ENCODE data around the gene RAE1. TPM values are rescaled to one million over a fixed set of nuclear protein-coding genes. Genes with fewer than 3 reads are reported as not detected.
A peak's percentile ranks its signal among the peaks of the same experiment; 100 is the strongest.

The RAE1 gene
- total RNA-seq, 1 experiment from 2014 or later: 59.6 TPM

DNA sequence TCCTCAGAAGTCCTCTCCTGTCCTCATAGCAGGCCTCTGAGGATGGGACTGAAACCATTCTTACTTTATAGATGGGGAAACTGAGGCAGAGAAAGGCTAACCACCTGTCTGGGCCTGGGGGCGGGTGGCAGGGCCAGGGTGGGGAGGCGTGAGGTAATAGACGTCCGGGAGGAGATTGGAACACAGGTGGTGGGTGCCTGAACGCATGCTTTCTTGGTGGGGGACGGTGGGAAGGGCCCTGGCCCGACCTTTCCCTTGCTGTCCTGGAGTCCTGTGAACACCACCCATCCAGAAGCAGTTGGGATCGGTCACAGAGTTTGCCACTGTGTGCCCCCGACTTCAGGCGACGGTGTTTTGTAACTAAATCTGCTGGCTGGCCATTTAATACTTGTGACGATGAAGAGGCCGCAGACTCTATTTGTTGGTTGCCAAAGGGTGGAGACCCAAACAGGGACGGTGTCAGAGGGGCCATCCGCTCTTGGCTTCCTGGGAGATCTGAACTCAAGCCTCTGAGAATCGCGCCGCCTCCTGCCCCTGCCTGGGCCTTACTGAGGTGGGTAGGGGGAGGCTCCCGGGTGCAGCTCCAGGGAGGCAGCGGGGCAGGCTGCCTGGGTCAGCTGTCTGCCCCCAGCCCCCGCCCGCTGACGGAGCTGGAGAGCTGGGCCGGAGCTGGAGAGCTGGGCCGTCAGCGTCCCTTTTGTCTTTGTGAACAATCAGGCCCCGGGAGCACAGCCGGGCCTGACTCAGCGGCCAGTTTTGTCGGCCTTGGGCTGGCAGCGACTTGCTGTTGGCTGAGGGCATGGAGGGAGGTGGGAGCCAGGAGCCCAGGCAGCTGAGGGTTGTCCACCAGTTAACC, 44.3 kb downstream of the RAE1 start:
- peak overlapping the region; percentile 99 for H3K4me3 ChIP-seq (ENCODE audit: low read length)
- peaks cover 53% of the 10 kb centered on the region for H3K36me3 ChIP-seq (ENCODE audit: insufficient read depth, low read length)
- peak overlapping the region; percentile 95 for H3K4me2 ChIP-seq (ENCODE audit: low read depth, low read length, poor library complexity, severe bottlenecking)
- H3K27me3 ChIP-seq (ENCODE audit: low read length): no peaks in the 10 kb centered on the region
- H4K20me1 ChIP-seq (ENCODE audit: insufficient read depth, low read depth, low read length): peaks cover 66% of the 10 kb centered on the region
- peak overlapping the region; percentile 98 for H3K27ac ChIP-seq (ENCODE audit: low read length)
- DNase-seq: no peak
- peaks cover 38% of the 10 kb centered on the region for H3K79me2 ChIP-seq (ENCODE audit: low read length)
- H3K9me3 ChIP-seq (ENCODE audit: low read length): no peaks in the 10 kb centered on the region
- H3K9me2 ChIP-seq (replicated peaks; ENCODE audit: insufficient read depth, low read length): no peaks in the 10 kb centered on the region
- H3K9ac ChIP-seq (ENCODE audit: low read length): peak overlapping the region; percentile 99
- H3K4me1 ChIP-seq (ENCODE audit: low read length): peaks cover 83% of the 10 kb centered on the region
- no peak overlapping the region for H2AFZ ChIP-seq (ENCODE audit: low read length)

DNA sequence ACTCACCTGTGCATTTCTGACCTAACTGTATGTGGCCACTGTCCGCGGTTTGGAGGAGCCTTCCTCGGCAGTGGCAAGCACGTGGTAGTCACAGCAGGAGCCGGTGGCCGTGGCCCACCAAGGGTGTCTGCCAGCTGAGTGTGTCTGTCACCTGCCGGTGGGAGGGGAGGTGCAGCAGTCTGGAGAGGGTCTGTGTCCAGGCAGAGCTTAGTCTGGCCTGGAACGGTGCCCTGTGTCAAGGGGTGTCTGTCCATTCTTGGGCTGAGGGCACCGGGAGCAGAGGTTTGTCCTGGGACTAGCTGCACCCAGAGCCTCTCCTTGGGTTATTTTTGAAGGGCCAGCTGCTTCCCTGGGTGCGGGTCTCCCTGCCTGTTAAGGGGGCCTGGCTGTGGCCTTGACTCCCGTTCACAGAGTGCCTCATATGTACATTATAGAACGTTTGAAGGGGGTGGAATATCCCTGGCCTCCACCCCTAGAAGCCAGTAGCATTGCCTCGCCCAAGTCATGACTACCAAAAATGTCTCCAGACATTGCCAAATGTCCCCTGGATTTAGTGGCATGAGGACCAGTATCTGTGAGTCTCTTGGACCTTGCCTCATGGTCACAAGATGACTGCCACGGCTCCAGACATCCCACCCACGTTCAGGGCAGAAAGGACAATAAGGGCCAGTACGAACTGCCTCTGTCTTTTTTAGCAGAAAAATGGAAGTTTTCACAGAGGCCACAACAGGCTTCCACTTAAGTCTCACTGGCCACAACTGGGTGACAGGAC, 45.3 kb downstream of the RAE1 start:
- H3K36me3 ChIP-seq (ENCODE audit: insufficient read depth, low read length): peaks cover 54% of the 10 kb centered on the region
- H3K27ac ChIP-seq (ENCODE audit: low read length): peak overlapping the region; percentile 98
- peak; percentile 61 for DNase-seq
- H3K4me2 ChIP-seq (ENCODE audit: low read depth, low read length, poor library complexity, severe bottlenecking): peak overlapping the region; percentile 95
- no peaks in the 10 kb centered on the region for H3K9me2 ChIP-seq (replicated peaks; ENCODE audit: insufficient read depth, low read length)
- peak overlapping the region; percentile 99 for H3K9ac ChIP-seq (ENCODE audit: low read length)
- H4K20me1 ChIP-seq (ENCODE audit: insufficient read depth, low read depth, low read length): peaks cover 68% of the 10 kb centered on the region
- H3K4me3 ChIP-seq (ENCODE audit: low read length): peak overlapping the region; percentile 99
- H3K79me2 ChIP-seq (ENCODE audit: low read length): peaks cover 40% of the 10 kb centered on the region
- no peaks in the 10 kb centered on the region for H3K27me3 ChIP-seq (ENCODE audit: low read length)
- H3K4me1 ChIP-seq (ENCODE audit: low read length): peaks cover 89% of the 10 kb centered on the region
- no peaks in the 10 kb centered on the region for H3K9me3 ChIP-seq (ENCODE audit: low read length)
- no peak overlapping the region for H2AFZ ChIP-seq (ENCODE audit: low read length)

DNA sequence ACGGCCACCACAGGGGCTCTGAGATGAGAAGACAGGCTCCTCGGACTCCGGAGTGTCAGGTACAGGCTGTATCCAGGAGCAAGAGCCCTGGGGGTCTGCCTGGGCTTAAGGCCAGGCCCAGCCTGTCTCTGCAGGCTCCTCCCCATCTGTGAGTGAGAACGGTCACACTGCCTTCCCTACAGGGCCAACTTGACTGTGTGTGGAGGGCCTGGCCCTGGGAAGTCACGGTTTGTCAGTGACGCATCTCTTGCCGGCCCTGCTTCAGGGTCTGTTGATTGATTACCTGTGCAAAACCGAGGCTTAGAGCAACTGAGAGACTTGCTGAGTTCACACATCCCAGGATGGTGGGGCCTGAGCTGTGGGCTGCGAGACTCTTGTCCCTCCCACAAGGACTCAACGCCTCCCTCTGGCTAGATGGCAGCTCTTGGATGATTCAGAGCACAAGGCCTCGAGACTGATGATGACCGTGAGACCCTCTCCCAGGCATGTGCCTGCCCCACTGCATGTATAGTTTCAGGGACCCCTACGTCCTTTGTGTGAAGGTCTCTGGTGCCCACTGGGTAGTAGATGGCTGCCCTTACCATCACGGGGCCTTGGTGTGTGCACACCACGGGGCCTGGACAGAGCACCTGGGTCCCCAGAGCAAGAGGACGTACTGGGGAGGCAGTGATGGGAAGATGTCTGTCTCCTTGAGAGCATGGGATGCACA, 46.1 kb downstream of the RAE1 start:
- peak overlapping the region; percentile 95 for H3K4me2 ChIP-seq (ENCODE audit: low read depth, low read length, poor library complexity, severe bottlenecking)
- no peak overlapping the region for H2AFZ ChIP-seq (ENCODE audit: low read length)
- no peaks in the 10 kb centered on the region for H3K9me3 ChIP-seq (ENCODE audit: low read length)
- H3K9ac ChIP-seq (ENCODE audit: low read length): peak overlapping the region; percentile 99
- H3K4me1 ChIP-seq (ENCODE audit: low read length): peaks cover 96% of the 10 kb centered on the region
- no peaks in the 10 kb centered on the region for H3K27me3 ChIP-seq (ENCODE audit: low read length)
- peak; percentile 76 for DNase-seq
- peaks cover 40% of the 10 kb centered on the region for H3K79me2 ChIP-seq (ENCODE audit: low read length)
- peak overlapping the region; percentile 98 for H3K27ac ChIP-seq (ENCODE audit: low read length)
- H3K36me3 ChIP-seq (ENCODE audit: insufficient read depth, low read length): peaks cover 60% of the 10 kb centered on the region
- H3K9me2 ChIP-seq (replicated peaks; ENCODE audit: insufficient read depth, low read length): no peaks in the 10 kb centered on the region
- H3K4me3 ChIP-seq (ENCODE audit: low read length): peak overlapping the region; percentile 99
- peaks cover 73% of the 10 kb centered on the region for H4K20me1 ChIP-seq (ENCODE audit: insufficient read depth, low read depth, low read length)

GRCh38 chr20:57397693-57398108, 46.6 kb downstream of the RAE1 start:
- DNase-seq: peak; percentile 78
- H3K4me2 ChIP-seq (ENCODE audit: low read depth, low read length, poor library complexity, severe bottlenecking): peak overlapping the region; percentile 95

DNA sequence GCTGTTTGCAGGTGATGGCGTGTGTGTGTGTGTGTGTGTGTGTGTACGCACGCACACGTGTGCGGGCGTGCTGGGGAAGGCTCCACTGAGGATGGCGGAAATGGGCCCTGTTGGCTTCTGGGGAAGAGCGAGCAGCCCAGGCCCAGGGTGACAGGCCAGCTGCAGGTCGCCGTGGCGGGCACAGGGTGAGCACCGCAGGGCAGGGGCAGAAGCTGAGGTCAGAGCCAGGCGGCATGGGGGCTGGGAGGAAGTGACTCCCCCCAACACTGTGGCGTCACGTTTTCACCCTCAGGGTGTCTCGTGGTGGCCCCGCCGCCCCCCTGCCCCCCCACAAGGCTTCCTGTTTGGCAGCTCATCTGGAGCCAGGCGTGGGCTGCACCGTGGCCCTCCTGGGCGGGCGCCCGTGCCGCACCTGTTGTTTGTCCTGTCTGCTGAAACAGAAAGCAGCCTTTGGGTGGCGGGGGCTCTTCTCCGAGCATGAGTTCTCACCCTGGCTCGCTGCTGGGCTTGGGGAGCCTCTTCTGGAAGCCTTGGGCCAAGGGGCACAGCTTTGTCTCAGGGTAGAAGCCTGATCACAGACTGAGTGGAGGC, 47.3 kb downstream of the RAE1 start:
- H3K27ac ChIP-seq (ENCODE audit: low read length): peak overlapping the region; percentile 98

More at GRCh38 chr20:57397693-57398108, 46.6 kb downstream of the RAE1 start:
- H3K79me2 ChIP-seq (ENCODE audit: low read length): peaks cover 40% of the 10 kb centered on the region
- peaks cover 73% of the 10 kb centered on the region for H4K20me1 ChIP-seq (ENCODE audit: insufficient read depth, low read depth, low read length)
- H3K9ac ChIP-seq (ENCODE audit: low read length): peak overlapping the region; percentile 99
- H3K4me3 ChIP-seq (ENCODE audit: low read length): peak overlapping the region; percentile 99
- no peaks in the 10 kb centered on the region for H3K9me2 ChIP-seq (replicated peaks; ENCODE audit: insufficient read depth, low read length)
- H3K36me3 ChIP-seq (ENCODE audit: insufficient read depth, low read length): peaks cover 60% of the 10 kb centered on the region
- H3K4me1 ChIP-seq (ENCODE audit: low read length): peaks cover 100% of the 10 kb centered on the region
- H2AFZ ChIP-seq (ENCODE audit: low read length): no peak overlapping the region
- H3K27ac ChIP-seq (ENCODE audit: low read length): peak overlapping the region; percentile 98
- H3K27me3 ChIP-seq (ENCODE audit: low read length): no peaks in the 10 kb centered on the region
- no peaks in the 10 kb centered on the region for H3K9me3 ChIP-seq (ENCODE audit: low read length)

DNA sequence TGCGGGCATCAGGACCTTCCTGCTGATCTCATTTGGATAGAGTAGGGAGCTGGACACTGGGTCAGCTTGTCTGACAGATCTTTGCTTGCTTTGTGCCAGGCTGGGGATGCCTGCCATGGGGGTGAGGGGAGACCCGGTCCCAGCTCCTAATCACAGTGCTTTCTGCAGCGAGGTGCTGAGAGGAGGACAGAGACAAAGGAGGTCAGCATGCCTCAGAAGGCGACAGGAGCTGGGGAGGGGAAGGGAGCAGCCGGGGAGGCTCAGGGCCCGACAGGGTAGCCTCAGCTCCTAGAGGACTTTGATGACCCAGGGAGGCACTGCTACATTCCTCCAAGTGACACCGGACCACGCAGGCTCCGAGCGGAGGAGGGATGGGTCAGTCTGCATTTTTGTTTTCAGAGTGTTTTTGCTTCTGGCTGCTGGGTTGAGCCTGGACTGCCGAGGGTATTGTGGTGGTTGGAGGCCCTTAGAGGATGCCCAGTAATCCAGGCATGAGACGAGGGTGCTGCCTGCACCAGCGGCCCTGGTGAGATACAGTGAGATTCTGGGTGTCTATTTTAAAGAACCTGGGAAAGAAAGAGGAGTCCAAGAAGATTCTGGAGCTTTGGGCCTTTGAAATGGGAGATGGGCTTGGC, 48.0 kb downstream of the RAE1 start:
- no peaks in the 10 kb centered on the region for H3K27me3 ChIP-seq (ENCODE audit: low read length)
- H3K9ac ChIP-seq (ENCODE audit: low read length): peak overlapping the region; percentile 99
- no peak overlapping the region for H2AFZ ChIP-seq (ENCODE audit: low read length)
- H3K79me2 ChIP-seq (ENCODE audit: low read length): peaks cover 28% of the 10 kb centered on the region
- H3K4me2 ChIP-seq (ENCODE audit: low read depth, low read length, poor library complexity, severe bottlenecking): peak overlapping the region; percentile 95
- peaks cover 73% of the 10 kb centered on the region for H4K20me1 ChIP-seq (ENCODE audit: insufficient read depth, low read depth, low read length)
- peak overlapping the region; percentile 99 for H3K4me3 ChIP-seq (ENCODE audit: low read length)
- H3K4me1 ChIP-seq (ENCODE audit: low read length): peaks cover 95% of the 10 kb centered on the region
- H3K27ac ChIP-seq (ENCODE audit: low read length): peak overlapping the region; percentile 98
- H3K36me3 ChIP-seq (ENCODE audit: insufficient read depth, low read length): peaks cover 60% of the 10 kb centered on the region
- no peaks in the 10 kb centered on the region for H3K9me3 ChIP-seq (ENCODE audit: low read length)
- DNase-seq: peak; percentile 61
- H3K9me2 ChIP-seq (replicated peaks; ENCODE audit: insufficient read depth, low read length): no peaks in the 10 kb centered on the region

More for the DNA sequence above, 47.3 kb downstream of the RAE1 start:
- Histone ChIP-seq H3K36me3 (ENCODE audit: insufficient read depth, low read length) (peaks cover 60% of the 10 kb centered on the region), H3K9ac (ENCODE audit: low read length) (peak overlapping the region; percentile 99), H3K79me2 (ENCODE audit: low read length) (peaks cover 35% of the 10 kb centered on the region), H3K9me3 (ENCODE audit: low read length) (no peaks in the 10 kb centered on the region), H3K4me3 (ENCODE audit: low read length) (peak overlapping the region; percentile 99), H3K27me3 (ENCODE audit: low read length) (no peaks in the 10 kb centered on the region), H4K20me1 (ENCODE audit: insufficient read depth, low read depth, low read length) (peaks cover 73% of the 10 kb centered on the region), H3K4me1 (ENCODE audit: low read length) (peaks cover 100% of the 10 kb centered on the region), H3K4me2 (ENCODE audit: low read depth, low read length, poor library complexity, severe bottlenecking) (peak overlapping the region; percentile 95), H3K9me2 (replicated peaks; ENCODE audit: insufficient read depth, low read length) (no peaks in the 10 kb centered on the region), H2AFZ (ENCODE audit: low read length) (no peak overlapping the region)
- DNase-seq: peak; percentile 94

- Histone ChIP-seq H3K4me2 (ENCODE audit: low read depth, low read length, poor library complexity, severe bottlenecking) (peak overlapping the region; percentile 95), H4K20me1 (ENCODE audit: insufficient read depth, low read depth, low read length) (peaks cover 73% of the 10 kb centered on the region), H3K79me2 (ENCODE audit: low read length) (peaks cover 21% of the 10 kb centered on the region), H3K36me3 (ENCODE audit: insufficient read depth, low read length) (peaks cover 60% of the 10 kb centered on the region), H3K9me2 (replicated peaks; ENCODE audit: insufficient read depth, low read length) (no peaks in the 10 kb centered on the region), H3K27ac (ENCODE audit: low read length) (peak overlapping the region; percentile 98), H3K27me3 (ENCODE audit: low read length) (no peaks in the 10 kb centered on the region), H3K9ac (ENCODE audit: low read length) (peak overlapping the region; percentile 99), H3K9me3 (ENCODE audit: low read length) (no peaks in the 10 kb centered on the region), H3K4me1 (ENCODE audit: low read length) (peaks cover 91% of the 10 kb centered on the region), H3K4me3 (ENCODE audit: low read length) (peak overlapping the region; percentile 99), H2AFZ (ENCODE audit: low read length) (no peak overlapping the region)
- peak; percentile 77 for DNase-seq
These were observed 48.6 kb downstream of the RAE1 start for GRCh38 chr20:57399587-57400155.
